ENCODE results near the gene SF3A2. TPM values are rescaled to one million over a fixed set of nuclear protein-coding genes. Genes with fewer than 3 reads are reported as not detected.

The SF3A2 gene
- total RNA-seq, 6 experiments from 2014 or later: 48.7 to 60.6 (median 54.8) TPM

GRCh38 chr19:2254064-2254872 lies 17.6 kb downstream of the SF3A2 start:
- Mint-ChIP-seq H3K4me3 (no peak overlapping the region), H3K27ac (no peak overlapping the region), H3K4me1 (ENCODE audit: low read depth) (peaks cover 2% of the 10 kb centered on the region), H3K36me3 (ENCODE audit: low read depth) (no peaks in the 10 kb centered on the region), H3K27me3 (ENCODE audit: insufficient read depth) (peaks cover 9% of the 10 kb centered on the region), H3K9me3 (no peaks in the 10 kb centered on the region)
- TF ChIP-seq CTCF (IDR thresholded peaks at IDR 0.05): no peak
- DNase-seq: no peak

- H3K27ac Mint-ChIP-seq: no peak overlapping the region
- H3K36me3 Mint-ChIP-seq (ENCODE audit: low read depth): no peaks in the 10 kb centered on the region
- peaks cover 6% of the 10 kb centered on the region for H3K27me3 Mint-ChIP-seq (ENCODE audit: insufficient read depth)
- H3K4me1 Mint-ChIP-seq (ENCODE audit: low read depth): peaks cover 10% of the 10 kb centered on the region
- H3K4me3 Mint-ChIP-seq: no peak overlapping the region
- no peak for DNase-seq
- TF ChIP-seq CTCF (IDR thresholded peaks at IDR 0.05): no peak
- H3K9me3 Mint-ChIP-seq: no peaks in the 10 kb centered on the region
These were observed 18.7 kb downstream of the SF3A2 start for GRCh38 chr19:2255112-2255845.

- H3K27ac Mint-ChIP-seq: no peak within 1 kb of the TSS
- no peak within 1 kb of the TSS for H3K4me3 Mint-ChIP-seq
- TF ChIP-seq CTCF (IDR thresholded peaks at IDR 0.05): no peak
- no peaks in the 10 kb centered on the region for H3K36me3 Mint-ChIP-seq (ENCODE audit: low read depth)
- no peak for DNase-seq
- no peaks in the 10 kb centered on the region for H3K9me3 Mint-ChIP-seq
- peaks cover 6% of the 10 kb centered on the region for H3K27me3 Mint-ChIP-seq (ENCODE audit: insufficient read depth)
- peaks cover 13% of the 10 kb centered on the region for H3K4me1 Mint-ChIP-seq (ENCODE audit: low read depth)
These were observed 19.5 kb downstream of the SF3A2 start, which contains the start of gene JSRP1 for GRCh38 chr19:2255982-2256685. TSS of gene JSRP1 (minus strand) at chr19:2256417. CDS start at chr19:2255314, 1,103 bp downstream.

- no peak for TF ChIP-seq CTCF (IDR thresholded peaks at IDR 0.05)
- peaks cover 2% of the 10 kb centered on the region for H3K27me3 Mint-ChIP-seq (ENCODE audit: insufficient read depth)
- H3K4me1 Mint-ChIP-seq (ENCODE audit: low read depth): peaks cover 13% of the 10 kb centered on the region
- no peaks in the 10 kb centered on the region for H3K36me3 Mint-ChIP-seq (ENCODE audit: low read depth)
- H3K4me3 Mint-ChIP-seq: 0 out of 2 replicates have a peak overlapping the region, but pooled peaks have one; percentile 5
- H3K27ac Mint-ChIP-seq: peak overlapping the region; percentile 41
- H3K9me3 Mint-ChIP-seq: no peaks in the 10 kb centered on the region
- DNase-seq: peak; percentile 34
These were observed 22.7 kb downstream of the SF3A2 start for GRCh38 chr19:2259336-2259735.

GRCh38 chr19:2260341-2260805 lies 23.7 kb downstream of the SF3A2 start:
- TF ChIP-seq CTCF (IDR thresholded peaks at IDR 0.05): no peak
- peaks cover 13% of the 10 kb centered on the region for H3K4me1 Mint-ChIP-seq (ENCODE audit: low read depth)
- H3K27me3 Mint-ChIP-seq (ENCODE audit: insufficient read depth): peaks cover 2% of the 10 kb centered on the region
- H3K9me3 Mint-ChIP-seq: no peaks in the 10 kb centered on the region
- no peak overlapping the region for H3K27ac Mint-ChIP-seq
- H3K36me3 Mint-ChIP-seq (ENCODE audit: low read depth): no peaks in the 10 kb centered on the region
- DNase-seq: no peak
- no peak overlapping the region; the same call in 1 of the 2 replicates for H3K4me3 Mint-ChIP-seq
